Neural cell (in vitro differentiated cells): ENCODE measurements around the gene RPS23.

ENCODE experiments used
- EP300 ChIP-seq: fragments of 450-650 bp; conservative IDR thresholded peaks from 2 replicates; pipeline ENCODE4 v1.6.1; 2014; ENCODE audit warnings: antibody characterized with exemption, mild to moderate bottlenecking, moderate library complexity; ENCODE audit not compliant: poor library complexity, severe bottlenecking
- EZH2 ChIP-seq: fragments of 200-600, 300-800 bp; shearing (Covaris generic), sonication (generic); IDR thresholded peaks from 2 replicates; pipeline ENCODE4 v1.6.1; 2014; ENCODE audit warnings: antibody characterized with exemption, low read length, borderline replicate concordance, mild to moderate bottlenecking; ENCODE audit not compliant: insufficient read depth, poor library complexity, severe bottlenecking
- POLR2AphosphoS5 ChIP-seq: IDR thresholded peaks from 2 replicates; pipeline ENCODE4 v1.6.1; 2012
- RAD21 ChIP-seq: fragments of 450-650 bp; conservative IDR thresholded peaks from 2 replicates; pipeline ENCODE4 v1.6.1; 2014; ENCODE audit warnings: antibody characterized with exemption, mild to moderate bottlenecking, moderate library complexity
- SMC3 ChIP-seq: fragments of 450-650 bp; conservative IDR thresholded peaks from 2 replicates; pipeline ENCODE4 v1.6.1; 2014; ENCODE audit warnings: antibody characterized with exemption, mild to moderate bottlenecking, moderate library complexity; ENCODE audit not compliant: poor library complexity
- TAF1 ChIP-seq: IDR thresholded peaks from 2 replicates; pipeline ENCODE4 v1.6.1; 2012; ENCODE audit warnings: low read depth
- TF ChIP-seq, protein P1 (sequence below): fragments of 450-650 bp; IDR thresholded peaks from 2 replicates; pipeline ENCODE4 v1.5.1; 2014; ENCODE audit warnings: antibody characterized with exemption, mild to moderate bottlenecking, moderate library complexity; ENCODE audit not compliant: poor library complexity, severe bottlenecking
- TF ChIP-seq, protein P2 (sequence below): IDR thresholded peaks from 2 replicates; pipeline ENCODE4 v1.6.1; 2012; ENCODE audit warnings: borderline replicate concordance

- TF ChIP-seq, protein P1, sequence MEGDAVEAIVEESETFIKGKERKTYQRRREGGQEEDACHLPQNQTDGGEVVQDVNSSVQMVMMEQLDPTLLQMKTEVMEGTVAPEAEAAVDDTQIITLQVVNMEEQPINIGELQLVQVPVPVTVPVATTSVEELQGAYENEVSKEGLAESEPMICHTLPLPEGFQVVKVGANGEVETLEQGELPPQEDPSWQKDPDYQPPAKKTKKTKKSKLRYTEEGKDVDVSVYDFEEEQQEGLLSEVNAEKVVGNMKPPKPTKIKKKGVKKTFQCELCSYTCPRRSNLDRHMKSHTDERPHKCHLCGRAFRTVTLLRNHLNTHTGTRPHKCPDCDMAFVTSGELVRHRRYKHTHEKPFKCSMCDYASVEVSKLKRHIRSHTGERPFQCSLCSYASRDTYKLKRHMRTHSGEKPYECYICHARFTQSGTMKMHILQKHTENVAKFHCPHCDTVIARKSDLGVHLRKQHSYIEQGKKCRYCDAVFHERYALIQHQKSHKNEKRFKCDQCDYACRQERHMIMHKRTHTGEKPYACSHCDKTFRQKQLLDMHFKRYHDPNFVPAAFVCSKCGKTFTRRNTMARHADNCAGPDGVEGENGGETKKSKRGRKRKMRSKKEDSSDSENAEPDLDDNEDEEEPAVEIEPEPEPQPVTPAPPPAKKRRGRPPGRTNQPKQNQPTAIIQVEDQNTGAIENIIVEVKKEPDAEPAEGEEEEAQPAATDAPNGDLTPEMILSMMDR = no peak
- TF ChIP-seq EP300 = no peak
- TF ChIP-seq SMC3 = no peak
- TF ChIP-seq POLR2AphosphoS5 = no peak
- no peak for TF ChIP-seq RAD21
- TF ChIP-seq EZH2 = no peak
- no peak for TF ChIP-seq TAF1
- TF ChIP-seq, protein P2, sequence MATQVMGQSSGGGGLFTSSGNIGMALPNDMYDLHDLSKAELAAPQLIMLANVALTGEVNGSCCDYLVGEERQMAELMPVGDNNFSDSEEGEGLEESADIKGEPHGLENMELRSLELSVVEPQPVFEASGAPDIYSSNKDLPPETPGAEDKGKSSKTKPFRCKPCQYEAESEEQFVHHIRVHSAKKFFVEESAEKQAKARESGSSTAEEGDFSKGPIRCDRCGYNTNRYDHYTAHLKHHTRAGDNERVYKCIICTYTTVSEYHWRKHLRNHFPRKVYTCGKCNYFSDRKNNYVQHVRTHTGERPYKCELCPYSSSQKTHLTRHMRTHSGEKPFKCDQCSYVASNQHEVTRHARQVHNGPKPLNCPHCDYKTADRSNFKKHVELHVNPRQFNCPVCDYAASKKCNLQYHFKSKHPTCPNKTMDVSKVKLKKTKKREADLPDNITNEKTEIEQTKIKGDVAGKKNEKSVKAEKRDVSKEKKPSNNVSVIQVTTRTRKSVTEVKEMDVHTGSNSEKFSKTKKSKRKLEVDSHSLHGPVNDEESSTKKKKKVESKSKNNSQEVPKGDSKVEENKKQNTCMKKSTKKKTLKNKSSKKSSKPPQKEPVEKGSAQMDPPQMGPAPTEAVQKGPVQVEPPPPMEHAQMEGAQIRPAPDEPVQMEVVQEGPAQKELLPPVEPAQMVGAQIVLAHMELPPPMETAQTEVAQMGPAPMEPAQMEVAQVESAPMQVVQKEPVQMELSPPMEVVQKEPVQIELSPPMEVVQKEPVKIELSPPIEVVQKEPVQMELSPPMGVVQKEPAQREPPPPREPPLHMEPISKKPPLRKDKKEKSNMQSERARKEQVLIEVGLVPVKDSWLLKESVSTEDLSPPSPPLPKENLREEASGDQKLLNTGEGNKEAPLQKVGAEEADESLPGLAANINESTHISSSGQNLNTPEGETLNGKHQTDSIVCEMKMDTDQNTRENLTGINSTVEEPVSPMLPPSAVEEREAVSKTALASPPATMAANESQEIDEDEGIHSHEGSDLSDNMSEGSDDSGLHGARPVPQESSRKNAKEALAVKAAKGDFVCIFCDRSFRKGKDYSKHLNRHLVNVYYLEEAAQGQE = no peak
Measured at GRCh38 chr5:82277613-82277986, 554 bp downstream of the RPS23 start.
